ENCODE results near the gene KCNK2. TPM values are rescaled to one million over a fixed set of nuclear protein-coding genes. Genes with fewer than 3 reads are reported as not detected.

The KCNK2 gene
- total RNA-seq, 6 experiments from 2014 or later = 0.06 to 0.31 (median 0.12) TPM; not detected in 3

DNA sequence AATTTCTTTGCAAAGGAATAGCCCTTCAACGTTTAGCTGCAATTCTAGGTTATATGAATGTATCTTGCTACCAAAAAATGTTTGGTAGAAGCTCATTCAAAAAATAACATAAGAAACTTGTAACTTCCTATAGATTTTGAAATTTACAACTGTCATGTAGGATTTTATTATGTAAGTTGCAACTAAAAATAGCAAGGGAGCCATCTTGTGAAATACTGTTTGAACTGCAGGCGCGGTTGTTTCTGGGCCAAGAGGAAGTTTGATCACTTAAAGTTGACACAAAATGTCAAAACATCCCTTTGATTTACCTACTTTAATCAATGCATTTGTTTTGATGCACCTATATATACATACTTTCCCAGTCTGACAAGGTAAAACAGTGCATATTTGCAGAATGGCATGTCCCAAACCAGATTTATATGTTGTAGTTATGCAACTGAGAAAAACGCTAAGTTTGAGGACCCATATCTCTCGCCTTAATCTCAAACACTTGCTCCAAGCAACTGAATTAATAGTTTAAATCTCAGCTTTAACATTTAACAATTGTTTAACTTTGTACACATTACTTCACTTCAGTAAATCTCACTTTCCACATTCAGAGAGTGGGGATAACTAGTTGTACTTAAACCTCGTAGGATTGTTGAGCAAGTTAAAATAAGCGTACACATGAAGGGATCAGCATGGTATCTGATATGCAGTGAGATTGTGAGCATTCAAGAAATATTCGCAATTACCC is 63.9 kb downstream of the KCNK2 start:
- DNase-seq (peak in 1 of 3 donors; percentile 25), ATAC-seq (peak; percentile 41 to 87 (median 76))
- intact Hi-C loops (cut with DNase I) = no loop called here
- Histone ChIP-seq H3K36me3 (no peaks in the 10 kb centered on the region), H3K27ac (no peak overlapping the region), H3K4me3 (no peak overlapping the region), H3K4me1 (peaks cover 0 to 4% (median 2%) of the 10 kb centered on the region in 4 donors), H3K9me3 (peaks cover 0 to 4% (median 0%) of the 10 kb centered on the region in 4 donors), H3K27me3 (no peaks in the 10 kb centered on the region)
- no peak for TF ChIP-seq POLR2A (IDR thresholded peaks at IDR 0.05)
- TF ChIP-seq, protein P1, sequence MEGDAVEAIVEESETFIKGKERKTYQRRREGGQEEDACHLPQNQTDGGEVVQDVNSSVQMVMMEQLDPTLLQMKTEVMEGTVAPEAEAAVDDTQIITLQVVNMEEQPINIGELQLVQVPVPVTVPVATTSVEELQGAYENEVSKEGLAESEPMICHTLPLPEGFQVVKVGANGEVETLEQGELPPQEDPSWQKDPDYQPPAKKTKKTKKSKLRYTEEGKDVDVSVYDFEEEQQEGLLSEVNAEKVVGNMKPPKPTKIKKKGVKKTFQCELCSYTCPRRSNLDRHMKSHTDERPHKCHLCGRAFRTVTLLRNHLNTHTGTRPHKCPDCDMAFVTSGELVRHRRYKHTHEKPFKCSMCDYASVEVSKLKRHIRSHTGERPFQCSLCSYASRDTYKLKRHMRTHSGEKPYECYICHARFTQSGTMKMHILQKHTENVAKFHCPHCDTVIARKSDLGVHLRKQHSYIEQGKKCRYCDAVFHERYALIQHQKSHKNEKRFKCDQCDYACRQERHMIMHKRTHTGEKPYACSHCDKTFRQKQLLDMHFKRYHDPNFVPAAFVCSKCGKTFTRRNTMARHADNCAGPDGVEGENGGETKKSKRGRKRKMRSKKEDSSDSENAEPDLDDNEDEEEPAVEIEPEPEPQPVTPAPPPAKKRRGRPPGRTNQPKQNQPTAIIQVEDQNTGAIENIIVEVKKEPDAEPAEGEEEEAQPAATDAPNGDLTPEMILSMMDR (IDR thresholded peaks at IDR 0.05) = peak; percentile 41 to 51 (median 46)
- 41% methylated on average over 8 of the region's 8 CpGs for WGBS (ENCODE audit: insufficient coverage, low coverage, low lambda C conversion rate, missing lambda C conversion rate)

DNA sequence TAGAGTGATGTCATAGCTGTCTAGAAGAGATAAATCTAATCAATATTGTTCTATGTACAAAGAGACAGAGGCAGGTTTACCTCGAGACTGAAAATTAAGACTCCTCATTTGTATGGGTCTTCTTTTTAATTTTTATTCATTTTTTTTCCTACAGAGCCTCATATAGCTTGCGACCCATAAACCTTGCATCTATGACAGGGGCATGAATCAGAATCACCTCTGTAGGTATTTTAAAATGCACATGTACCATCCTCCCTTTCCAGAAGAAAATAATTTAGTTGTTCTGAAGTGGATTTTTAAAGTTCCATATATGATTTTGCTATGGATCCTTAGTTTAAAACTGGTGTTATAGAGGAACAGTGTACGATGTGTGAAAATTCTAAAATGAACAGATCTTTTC is 64.5 kb downstream of the KCNK2 start:
- DNase-seq (no peak), ATAC-seq (no peak)
- no peaks in the 10 kb centered on the region for H3K27me3 ChIP-seq
- H3K4me3 ChIP-seq = no peak overlapping the region
- WGBS (ENCODE audit: insufficient coverage, low coverage, low lambda C conversion rate, missing lambda C conversion rate) = 66% methylated on average over 3 of the region's 3 CpGs
- no peak overlapping the region for H3K27ac ChIP-seq
- peaks cover 0 to 4% (median 2%) of the 10 kb centered on the region in 4 donors for H3K4me1 ChIP-seq
- H3K36me3 ChIP-seq = no peaks in the 10 kb centered on the region
- TF ChIP-seq, protein P1 (IDR thresholded peaks at IDR 0.05) = no peak
- TF ChIP-seq POLR2A (IDR thresholded peaks at IDR 0.05) = no peak
- peaks cover 0 to 2% (median 0%) of the 10 kb centered on the region in 4 donors for H3K9me3 ChIP-seq
- intact Hi-C loops (cut with DNase I) = no loop called here

DNA sequence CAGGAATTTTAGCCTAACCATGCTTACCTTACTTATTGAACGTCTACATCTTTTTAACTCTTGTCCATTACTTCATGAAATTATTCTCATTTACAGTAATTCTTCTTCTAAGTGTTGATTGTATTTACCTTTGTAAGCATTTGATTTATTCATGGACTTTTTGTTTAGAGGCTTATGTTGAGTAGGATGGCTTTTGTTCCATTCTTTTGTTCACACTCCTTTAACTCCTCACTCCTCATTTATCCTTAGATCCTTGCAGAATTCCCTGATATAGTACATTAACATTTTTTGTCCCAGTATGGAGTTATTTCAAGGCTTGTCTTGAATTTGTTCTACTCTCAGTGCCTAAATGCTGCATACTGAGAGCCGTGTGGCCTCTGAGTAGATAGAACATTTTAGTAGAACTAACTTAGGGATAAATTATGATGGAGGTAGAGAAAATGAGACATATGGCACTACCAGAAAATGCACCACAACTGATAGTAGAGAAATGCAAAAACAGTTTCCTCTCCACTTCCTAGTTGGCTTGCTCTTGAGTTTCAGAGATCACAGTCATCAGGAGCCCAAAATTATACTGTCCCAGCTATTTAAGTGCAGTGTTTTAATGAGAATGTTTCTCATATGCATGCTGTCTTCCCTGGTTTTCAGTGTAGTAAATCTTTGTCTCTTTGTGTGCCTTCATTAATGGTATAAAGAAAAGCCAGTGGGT is 69.5 kb downstream of the KCNK2 start:
- no peaks in the 10 kb centered on the region for H3K36me3 ChIP-seq
- H3K27ac ChIP-seq = no peak overlapping the region
- WGBS (ENCODE audit: insufficient coverage, low coverage, low lambda C conversion rate, missing lambda C conversion rate) = 64% methylated on average over 2 of the region's 2 CpGs
- ATAC-seq = no peak
- no peak for DNase-seq
- no peak for TF ChIP-seq POLR2A (IDR thresholded peaks at IDR 0.05)
- TF ChIP-seq, protein P1 (IDR thresholded peaks at IDR 0.05) = no peak
- intact Hi-C loops (cut with DNase I) = no loop called here
- H3K27me3 ChIP-seq = no peaks in the 10 kb centered on the region
- H3K9me3 ChIP-seq = no peaks in the 10 kb centered on the region
- no peak overlapping the region for H3K4me3 ChIP-seq
- H3K4me1 ChIP-seq = no peaks in the 10 kb centered on the region

GRCh38 chr1:215156232-215156631 is 73.7 kb downstream of the KCNK2 start:
- H3K9me3 ChIP-seq = no peaks in the 10 kb centered on the region
- ATAC-seq = no peak
- DNase-seq = no peak
- TF ChIP-seq, protein P1 (IDR thresholded peaks at IDR 0.05) = no peak
- TF ChIP-seq POLR2A (IDR thresholded peaks at IDR 0.05) = no peak
- no peak overlapping the region for H3K4me3 ChIP-seq
- no peaks in the 10 kb centered on the region for H3K36me3 ChIP-seq
- no peak overlapping the region for H3K27ac ChIP-seq
- H3K4me1 ChIP-seq = no peaks in the 10 kb centered on the region
- 91% methylated on average over 1 of the region's 1 CpG for WGBS (ENCODE audit: insufficient coverage, low coverage, low lambda C conversion rate, missing lambda C conversion rate)
- intact Hi-C loops (cut with DNase I) = no loop called here
- H3K27me3 ChIP-seq = no peaks in the 10 kb centered on the region
